Fibroblast of mammary gland (primary cell): ENCODE data around the gene VPS41.

Experiments used
- DNase-seq: peaks from one replicate; pipeline ENCODE4 v3.0.0-alpha.2; 2010; ENCODE audit warnings: low read depth
- H3K4me3 ChIP-seq: 2 replicates; pipeline ENCODE4 v1.5.1; 2011; ENCODE audit warnings: low read depth, mild to moderate bottlenecking, low read length, moderate library complexity; ENCODE audit not compliant: control insufficient read depth
- TF ChIP-seq, protein P1 (sequence below): conservative IDR thresholded peaks from 2 replicates; pipeline ENCODE4 v1.5.1; 2011; ENCODE audit warnings: low read depth, low read length, inconsistent platforms; ENCODE audit not compliant: control insufficient read depth, insufficient read depth

VPS41 gene

DNA sequence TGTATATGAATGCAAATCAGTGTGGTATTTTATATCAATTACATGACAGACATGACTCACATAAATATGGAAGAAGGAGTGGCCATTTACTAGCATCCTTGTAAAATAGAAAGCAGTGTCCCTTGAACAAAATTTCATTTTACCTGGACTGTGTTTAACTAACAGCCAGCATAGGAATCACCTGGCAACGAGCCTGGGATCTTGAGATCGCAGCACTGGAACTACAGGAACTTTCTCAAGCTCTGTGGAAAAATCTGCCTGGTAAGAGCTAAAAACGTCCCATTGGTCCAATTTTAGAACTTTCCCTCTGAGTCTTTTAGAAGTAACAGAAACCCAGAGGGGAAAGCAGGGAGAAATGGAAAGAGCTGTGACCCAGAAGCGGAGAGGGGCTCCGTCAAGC, 208.9 kb downstream of the VPS41 start:
- TF ChIP-seq, protein P1, sequence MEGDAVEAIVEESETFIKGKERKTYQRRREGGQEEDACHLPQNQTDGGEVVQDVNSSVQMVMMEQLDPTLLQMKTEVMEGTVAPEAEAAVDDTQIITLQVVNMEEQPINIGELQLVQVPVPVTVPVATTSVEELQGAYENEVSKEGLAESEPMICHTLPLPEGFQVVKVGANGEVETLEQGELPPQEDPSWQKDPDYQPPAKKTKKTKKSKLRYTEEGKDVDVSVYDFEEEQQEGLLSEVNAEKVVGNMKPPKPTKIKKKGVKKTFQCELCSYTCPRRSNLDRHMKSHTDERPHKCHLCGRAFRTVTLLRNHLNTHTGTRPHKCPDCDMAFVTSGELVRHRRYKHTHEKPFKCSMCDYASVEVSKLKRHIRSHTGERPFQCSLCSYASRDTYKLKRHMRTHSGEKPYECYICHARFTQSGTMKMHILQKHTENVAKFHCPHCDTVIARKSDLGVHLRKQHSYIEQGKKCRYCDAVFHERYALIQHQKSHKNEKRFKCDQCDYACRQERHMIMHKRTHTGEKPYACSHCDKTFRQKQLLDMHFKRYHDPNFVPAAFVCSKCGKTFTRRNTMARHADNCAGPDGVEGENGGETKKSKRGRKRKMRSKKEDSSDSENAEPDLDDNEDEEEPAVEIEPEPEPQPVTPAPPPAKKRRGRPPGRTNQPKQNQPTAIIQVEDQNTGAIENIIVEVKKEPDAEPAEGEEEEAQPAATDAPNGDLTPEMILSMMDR: no peak
- DNase-seq: peak; percentile 27
- H3K4me3 ChIP-seq: no peak overlapping the region

DNA sequence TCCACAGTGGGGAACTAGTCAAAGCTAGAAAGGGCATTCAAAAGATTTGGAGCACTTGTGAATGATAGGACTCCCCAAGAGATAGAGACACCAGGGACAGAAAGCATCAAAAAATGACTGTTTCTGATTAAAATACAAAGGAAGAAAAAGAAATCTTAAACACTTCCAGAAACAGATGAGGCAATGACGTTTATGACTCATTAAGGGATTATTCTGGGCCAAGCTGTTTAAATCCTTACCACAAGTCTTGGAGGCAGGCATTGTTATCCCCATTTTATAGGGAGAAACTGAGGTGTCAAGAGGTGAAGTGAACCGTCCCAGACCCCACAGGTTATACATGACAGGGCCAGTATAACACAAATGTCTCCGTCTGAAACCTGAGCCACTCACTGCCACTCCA, 209.5 kb downstream of the VPS41 start:
- DNase-seq: peak; percentile 85

DNA sequence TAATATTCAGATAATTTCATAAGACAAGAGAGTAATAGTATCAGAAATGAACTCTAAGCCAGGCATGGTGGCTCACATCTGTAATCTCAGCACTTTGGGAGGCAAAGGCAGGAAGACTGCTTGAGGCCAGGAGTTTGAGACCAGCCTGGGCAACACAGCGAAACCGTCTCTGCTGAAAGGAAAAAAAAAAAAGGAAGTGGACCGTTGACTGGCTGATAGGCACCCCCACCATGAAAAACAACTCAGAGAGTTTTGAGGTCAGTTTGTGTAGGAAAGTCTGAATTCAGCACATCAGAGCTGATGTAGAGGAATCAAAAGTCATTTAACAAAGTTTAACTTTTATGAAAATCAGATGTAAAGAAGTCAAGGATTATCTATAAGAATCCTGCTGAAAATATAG, 214.7 kb downstream of the VPS41 start:
- no peak overlapping the region for H3K4me3 ChIP-seq
- DNase-seq: no peak
- TF ChIP-seq, protein P1: no peak

More for the DNA sequence above, 209.5 kb downstream of the VPS41 start:
- TF ChIP-seq, protein P1: no peak
- H3K4me3 ChIP-seq: no peak overlapping the region

DNA sequence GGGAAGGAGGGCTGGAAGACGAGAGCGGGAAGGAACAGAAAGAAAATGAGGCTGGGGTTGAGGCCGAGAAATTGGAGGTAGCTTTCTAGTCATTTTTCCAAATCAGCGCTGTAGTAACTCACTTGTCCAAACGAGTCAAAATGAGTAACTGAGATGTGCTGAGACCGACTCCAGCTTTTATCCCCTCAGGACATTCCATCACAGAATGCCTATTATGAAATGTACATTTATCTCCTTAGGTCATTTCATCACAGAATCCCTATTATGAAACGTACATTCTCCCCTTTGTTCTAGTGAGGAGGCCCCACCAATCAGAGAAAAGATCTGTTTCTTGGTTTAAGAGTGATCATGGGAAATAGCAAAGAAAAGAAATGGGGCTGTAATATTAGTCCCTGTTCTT, 222.1 kb downstream of the VPS41 start:
- H3K4me3 ChIP-seq: no peak overlapping the region
- peak; percentile 59 for DNase-seq
- TF ChIP-seq, protein P1: no peak

DNA sequence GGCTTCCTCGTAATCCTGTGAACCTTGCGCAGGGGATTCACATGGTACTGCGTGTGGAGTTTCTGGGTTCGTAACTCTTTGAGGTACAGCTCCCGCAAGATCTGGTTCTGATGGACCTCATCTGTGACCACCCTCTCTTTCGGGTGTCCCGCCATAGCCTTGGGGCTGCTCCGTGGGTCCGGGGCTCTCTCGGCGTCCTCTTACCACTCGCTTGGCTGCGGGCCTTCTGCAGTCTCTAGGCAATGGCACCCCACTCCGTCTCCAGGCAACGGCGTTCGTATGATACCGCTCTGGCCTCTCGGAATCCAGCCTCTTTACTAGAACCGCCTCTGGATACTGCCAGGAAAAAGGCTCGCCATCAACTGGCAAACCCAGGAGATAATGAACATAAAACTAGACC, 223.1 kb downstream of the VPS41 start:
- H3K4me3 ChIP-seq: no peak overlapping the region
- DNase-seq: no peak
- TF ChIP-seq, protein P1: no peak

DNA sequence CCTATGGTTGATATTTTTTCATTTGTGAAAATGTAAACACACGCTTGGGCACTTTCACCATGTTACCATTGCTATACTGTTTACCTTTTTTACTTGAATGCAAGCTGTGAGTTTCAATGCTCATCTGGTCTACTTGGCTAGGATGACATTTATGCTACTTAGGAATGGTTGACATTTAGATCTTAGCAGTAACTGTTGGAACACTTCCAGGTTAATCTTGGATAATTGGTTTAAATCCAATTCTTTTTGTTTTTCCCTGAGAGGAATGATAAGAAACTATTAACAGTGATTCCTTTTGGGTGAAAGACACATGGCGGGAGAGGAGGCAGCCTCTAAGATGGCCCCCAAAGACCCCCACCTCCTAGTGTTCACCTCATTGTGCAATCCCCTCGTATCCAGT, 226.4 kb downstream of the VPS41 start:
- no peak for DNase-seq
- TF ChIP-seq, protein P1: no peak
- no peak overlapping the region for H3K4me3 ChIP-seq

DNA sequence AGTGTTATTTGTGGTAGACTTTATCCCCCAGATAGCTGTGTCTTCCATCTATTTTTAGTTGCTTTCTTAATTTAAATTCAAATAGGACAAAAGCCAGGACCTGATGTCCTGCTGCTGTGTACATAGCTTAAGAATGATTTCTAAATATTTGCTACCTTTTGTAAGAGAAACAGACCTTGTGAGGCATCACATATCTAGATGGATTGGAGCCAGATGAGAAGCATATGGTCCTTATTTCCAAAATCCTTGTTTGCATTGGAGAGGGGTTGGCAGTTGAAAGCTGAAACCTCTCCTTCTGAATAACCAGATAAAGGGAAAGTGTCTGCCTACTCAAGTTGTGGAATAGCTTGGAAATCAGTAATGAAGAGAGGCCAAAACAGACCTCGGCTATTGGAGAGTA, 227.1 kb downstream of the VPS41 start:
- H3K4me3 ChIP-seq: no peak overlapping the region
- DNase-seq: peak; percentile 86
- TF ChIP-seq, protein P1: no peak
